Measurements from ENCODE around the gene NPTX1.
A peak's percentile ranks its signal among the peaks of the same experiment; 100 is the strongest.
"Not testable (repeated sequence)": the region's sequence is repeated elsewhere in the genome, so short reads cannot be mapped to it uniquely, and the experiment has no call there.

The NPTX1 gene, protein sequence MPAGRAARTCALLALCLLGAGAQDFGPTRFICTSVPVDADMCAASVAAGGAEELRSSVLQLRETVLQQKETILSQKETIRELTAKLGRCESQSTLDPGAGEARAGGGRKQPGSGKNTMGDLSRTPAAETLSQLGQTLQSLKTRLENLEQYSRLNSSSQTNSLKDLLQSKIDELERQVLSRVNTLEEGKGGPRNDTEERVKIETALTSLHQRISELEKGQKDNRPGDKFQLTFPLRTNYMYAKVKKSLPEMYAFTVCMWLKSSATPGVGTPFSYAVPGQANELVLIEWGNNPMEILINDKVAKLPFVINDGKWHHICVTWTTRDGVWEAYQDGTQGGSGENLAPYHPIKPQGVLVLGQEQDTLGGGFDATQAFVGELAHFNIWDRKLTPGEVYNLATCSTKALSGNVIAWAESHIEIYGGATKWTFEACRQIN

DNA sequence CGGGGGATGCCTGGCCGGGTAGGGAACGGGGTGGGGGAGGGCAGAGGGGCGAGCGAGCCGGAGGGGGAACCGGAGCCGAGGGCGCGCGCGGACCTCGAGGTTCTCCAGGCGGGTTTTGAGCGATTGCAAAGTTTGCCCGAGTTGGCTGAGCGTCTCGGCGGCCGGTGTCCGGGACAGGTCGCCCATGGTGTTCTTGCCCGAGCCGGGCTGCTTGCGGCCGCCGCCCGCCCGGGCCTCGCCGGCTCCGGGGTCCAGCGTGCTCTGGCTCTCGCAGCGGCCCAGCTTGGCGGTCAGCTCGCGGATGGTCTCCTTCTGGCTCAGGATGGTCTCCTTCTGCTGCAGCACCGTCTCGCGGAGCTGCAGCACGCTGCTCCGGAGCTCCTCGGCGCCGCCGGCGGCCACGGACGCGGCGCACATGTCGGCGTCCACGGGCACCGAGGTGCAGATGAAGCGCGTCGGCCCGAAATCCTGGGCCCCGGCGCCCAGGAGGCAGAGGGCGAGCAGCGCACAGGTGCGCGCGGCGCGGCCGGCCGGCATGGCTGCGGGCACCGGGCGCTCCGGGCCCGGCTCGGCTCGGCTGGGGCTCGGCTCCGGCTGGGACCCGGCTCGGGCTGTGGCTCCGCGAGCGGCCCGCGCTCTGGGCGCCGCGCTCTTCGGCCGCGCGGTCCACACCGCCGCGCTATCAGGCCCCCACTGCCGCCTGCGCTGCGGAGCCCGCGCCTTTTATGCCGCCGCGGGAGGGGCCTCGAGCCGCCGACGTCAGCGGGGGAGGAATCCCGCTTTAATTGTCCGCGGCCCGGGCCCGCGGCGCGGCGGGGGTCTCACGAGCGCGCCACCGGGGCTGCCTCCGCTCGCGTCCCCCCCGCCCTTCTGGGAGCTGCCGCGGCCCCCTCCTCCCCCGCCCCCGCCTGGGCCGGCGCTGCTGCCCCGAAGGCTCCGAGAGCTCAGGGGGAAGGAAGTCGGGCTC, at the start of gene NPTX1:
TSS of gene NPTX1 (minus strand) at position 698 of the 967 bp plus-strand sequence. CDS start at position 537, 161 bp downstream.
- DNase-seq (ENCODE audit: low spot score) = no peak

DNA sequence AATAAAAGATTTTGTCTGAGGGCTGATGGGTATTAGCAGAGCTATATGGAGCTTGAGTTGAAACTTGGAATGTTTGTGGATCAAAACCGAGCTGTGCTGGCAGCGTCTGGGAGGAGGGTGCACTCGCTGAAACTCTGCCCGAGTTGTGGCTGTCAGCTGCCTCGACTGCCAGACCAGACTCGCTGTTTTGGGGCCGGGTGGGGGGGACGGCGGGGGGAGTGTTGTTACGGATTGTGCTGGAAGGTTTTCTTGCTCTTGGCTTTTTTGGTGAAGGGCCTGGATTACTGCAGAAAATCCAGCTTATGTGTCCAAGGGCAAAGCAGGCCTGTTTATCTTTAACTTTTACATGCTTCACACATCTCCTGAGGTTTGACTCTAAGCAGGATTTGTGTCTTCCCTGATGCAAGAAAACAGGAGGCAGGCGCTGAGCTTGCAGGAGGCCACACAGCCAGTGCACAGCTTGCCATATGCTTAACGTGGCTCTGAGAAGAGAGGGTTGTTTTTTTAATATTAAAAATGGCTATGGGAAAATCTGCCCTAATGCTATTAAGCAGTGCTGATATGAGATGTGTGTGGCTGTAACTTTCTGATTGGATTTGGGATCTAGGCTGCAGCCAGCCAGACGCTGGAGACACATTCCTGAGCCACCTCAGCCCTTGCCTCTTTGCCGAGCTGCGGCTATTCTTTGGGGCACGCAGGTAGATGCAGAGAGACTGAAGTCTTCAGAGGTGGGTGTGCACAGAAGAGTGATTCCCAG, 47.7 kb upstream of the NPTX1 start:
- no peak for DNase-seq (ENCODE audit: low spot score)

DNA sequence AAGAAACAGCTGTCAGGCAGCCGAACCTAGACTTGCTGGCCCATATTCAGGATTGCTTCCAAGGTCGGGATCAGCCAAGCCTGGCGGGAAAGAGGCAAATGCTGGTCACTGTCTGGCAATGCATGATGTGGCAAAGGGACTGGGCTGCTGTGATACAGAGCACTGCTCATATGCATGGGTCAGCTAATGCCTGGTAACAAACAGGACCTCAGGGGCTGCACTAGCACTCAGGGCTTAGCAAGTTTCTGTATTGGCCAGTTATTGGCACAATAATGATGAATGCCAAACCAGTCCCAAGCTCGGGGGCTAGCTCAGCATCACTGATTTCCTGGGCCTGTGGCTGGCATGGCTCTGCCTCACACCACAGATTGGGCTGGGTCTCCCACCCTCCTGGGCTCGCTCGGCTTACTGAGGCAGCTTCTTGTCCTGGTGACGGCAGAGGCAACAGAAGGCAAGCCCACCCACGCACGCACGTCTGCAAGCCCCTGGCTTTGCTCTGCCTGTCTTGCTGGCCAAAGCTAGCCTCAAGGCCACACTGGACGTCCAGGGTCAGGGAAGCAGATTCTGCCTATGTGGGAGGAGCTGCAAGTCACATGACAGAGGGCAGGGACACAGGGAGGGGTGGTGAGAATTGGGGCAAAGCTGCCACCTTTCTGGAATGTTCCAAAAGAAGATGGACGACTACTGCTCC, 46.8 kb upstream of the NPTX1 start:
- DNase-seq (ENCODE audit: low spot score) = no peak

DNA sequence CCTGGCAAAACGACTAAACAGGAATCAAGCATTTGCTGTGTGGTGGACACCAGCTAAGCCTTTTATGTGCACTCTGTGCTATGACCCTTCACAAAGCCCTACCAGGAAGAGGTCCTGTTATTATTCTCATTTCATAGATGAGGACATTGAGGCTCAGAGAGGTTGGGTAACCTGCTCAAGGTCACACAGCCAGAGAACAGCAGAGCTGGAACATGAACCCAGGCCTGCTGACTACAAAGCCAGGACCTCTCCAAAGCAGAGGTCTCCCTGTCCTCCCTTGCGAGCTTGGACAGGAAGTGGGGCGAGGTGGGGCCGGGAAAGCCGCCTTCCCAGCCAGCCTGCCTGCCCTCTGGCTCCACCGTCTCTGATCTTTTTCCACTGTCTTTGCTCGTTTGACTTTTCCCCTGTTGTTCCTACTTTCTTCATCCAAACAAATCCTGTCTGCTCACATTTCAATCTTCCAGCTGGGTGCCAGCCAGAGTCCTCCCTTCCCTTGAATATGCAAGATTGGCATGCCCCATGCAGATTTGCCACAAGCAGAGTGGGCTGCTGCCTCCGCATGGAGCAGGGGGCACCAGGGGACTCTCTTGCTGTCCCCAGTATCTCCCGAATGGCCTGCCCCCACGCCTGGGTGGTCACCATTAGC, 44.5 kb upstream of the NPTX1 start:
- DNase-seq (ENCODE audit: low spot score) = no peak

DNA sequence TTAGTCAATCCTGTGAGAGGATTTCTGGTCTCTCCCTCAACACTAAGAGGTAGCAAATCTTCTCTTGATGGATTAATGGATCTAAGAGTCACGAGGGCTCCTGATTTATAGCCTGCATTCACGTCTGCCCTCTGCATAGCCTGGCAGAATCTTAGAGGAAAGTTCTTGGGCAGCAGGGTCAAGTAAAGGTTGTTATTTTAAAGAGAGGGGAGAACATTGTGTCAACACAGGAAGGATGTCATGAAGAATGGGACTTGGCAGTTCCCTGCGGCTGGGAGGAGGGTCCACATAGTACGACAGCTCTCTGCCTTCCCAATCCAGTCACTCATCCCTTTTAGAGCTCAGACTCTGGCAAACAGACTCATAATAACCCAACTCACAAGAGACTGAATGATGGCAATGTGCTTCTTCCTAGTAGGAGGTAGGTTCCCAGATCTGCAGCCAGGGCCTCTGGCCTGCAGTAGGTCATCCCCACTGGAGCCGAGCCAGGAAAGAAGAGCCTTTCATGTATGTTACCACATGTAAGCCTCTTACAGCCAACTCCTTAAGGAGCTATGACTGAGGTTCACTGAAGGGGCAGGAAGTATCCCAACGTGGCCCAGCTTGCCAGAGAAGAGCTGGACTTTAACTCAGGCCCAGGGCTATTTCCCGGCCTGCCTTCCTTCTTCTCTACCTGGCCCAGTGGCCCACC, 42.8 kb upstream of the NPTX1 start:
- DNase-seq (ENCODE audit: low spot score) = no peak

DNA sequence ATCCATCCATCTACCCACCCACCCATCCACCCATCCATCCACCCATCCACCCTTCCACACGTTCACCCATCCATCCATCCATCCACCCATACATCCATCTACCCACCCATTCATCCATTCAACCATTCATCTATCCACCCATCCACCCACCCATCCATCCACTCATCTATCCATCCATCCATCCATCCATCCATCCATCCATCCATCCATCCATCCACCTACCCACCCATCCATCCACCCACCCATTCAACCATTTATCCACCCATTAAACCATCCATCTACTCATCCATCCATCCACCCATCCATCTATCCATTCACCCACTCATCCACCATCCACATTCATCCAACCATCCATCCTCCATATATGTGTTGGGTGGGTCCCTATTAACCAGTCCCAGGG, 42.0 kb upstream of the NPTX1 start:
- DNase-seq (ENCODE audit: low spot score) = no peak

DNA sequence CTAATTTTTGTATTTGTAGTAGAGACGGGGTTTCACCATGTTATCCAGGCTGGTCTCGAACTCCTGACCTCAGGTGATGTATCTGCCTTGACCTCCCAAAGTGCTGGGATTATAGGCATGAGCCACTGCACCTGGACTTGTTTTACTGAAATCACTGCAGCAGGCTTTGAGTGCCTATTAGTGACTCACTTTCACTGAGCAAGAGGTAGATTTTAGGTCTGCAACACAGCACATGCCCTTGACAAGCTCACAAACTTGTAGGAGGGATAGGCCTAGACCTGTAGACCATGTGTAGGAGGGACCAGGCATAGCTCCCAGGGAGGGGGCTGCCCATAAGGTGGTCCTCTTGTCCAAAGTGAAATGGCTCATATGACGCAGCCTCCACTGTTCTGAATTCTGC, 41.2 kb upstream of the NPTX1 start:
- DNase-seq (ENCODE audit: low spot score) = no peak

DNA sequence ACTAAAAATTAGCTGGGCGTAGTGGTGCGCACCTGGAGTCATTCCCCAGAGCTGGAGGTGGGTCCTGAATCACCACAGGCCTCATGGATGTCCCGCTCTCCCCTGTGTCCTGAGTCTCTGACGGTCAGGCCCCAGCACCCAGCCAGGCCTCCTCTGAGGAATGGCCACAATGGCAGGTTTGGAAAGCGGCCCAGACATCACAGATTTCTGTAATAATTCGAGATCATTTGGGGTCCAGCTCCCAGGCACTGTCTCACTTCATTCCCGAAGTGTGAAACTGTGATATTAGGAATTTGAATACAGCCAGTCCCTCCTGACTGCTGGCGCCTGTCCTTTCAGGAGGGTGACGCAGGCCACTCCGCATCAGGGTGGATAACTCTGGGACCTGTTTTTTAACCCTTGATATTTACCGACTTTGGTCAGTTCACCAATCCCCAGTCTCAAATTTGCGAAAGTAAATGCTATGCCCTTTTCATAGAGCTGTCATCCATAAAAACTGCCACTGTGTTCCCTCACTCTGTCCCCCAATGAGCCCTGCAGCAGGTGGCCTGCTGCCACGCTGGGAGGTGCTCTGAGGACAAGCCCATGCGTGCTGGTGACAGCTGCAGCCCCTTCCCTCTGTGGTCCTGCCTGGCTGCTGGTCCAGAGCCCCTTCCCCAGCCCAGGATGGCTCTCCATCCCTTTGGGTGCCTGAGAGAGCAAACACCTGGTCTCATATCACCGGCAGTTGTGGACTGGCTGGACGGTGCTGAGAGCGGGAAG, 39.9 kb upstream of the NPTX1 start:
- no peak for DNase-seq (ENCODE audit: low spot score)

DNA sequence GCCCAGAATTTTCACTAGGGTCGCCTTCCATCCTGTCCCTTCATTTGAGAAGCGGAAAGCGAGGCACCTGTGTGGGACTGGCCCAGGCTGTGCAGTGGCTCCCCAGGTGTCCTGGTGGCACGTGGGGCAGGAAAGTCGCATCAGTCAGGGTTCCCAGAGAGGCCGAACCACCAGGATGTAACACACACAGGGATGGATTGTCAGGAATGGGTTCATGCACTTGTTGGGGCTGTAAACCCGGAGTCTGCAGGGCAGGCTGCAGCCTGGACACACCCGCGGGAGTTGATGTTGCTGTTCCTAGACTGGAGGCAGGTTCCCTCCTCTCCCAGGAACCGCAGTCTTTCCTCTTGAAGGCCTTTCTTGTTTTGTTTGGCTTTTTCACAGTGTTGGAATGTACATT, 37.5 kb upstream of the NPTX1 start:
- no peak for DNase-seq (ENCODE audit: low spot score)

DNA sequence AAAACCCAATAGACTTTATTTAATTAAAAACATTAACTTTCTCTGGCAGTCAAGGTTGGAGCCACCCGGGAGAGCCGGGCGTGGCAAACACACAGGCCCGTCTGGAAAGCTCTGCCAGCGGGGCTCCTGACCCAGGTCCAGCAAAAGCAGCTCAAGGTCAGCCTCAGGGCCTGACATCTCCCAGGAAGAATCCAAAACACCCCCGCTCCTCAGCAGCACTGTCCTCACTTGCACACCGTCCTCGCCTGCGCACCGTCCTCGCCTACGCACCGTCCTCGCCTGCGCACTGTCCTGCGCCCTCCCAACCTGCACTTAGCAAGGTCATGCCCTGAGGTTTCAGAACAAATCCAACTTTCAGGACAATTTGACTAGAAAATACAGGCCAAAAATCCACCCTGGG, 36.8 kb upstream of the NPTX1 start:
- DNase-seq (ENCODE audit: low spot score) = no peak

DNA sequence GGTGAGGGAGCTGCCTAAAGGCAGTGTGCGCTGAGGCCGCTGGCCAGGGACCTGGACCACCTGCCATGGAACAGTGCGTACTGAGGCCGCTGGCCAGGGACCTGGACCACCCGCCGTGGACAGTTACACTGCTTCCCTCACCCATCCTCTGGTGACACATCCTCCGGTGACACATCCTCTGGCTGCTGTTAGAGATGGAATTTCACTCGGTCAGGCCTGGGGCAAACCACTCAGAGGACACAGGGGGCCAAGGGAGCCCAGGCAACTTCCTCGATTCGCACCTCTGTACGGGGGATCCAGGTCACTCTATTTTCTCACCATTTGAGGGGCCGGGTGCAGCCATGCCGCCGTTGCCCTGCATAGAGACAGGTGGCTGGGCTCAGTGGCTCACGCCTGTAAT, 35.8 kb upstream of the NPTX1 start:
- DNase-seq (ENCODE audit: low spot score) = no peak

DNA sequence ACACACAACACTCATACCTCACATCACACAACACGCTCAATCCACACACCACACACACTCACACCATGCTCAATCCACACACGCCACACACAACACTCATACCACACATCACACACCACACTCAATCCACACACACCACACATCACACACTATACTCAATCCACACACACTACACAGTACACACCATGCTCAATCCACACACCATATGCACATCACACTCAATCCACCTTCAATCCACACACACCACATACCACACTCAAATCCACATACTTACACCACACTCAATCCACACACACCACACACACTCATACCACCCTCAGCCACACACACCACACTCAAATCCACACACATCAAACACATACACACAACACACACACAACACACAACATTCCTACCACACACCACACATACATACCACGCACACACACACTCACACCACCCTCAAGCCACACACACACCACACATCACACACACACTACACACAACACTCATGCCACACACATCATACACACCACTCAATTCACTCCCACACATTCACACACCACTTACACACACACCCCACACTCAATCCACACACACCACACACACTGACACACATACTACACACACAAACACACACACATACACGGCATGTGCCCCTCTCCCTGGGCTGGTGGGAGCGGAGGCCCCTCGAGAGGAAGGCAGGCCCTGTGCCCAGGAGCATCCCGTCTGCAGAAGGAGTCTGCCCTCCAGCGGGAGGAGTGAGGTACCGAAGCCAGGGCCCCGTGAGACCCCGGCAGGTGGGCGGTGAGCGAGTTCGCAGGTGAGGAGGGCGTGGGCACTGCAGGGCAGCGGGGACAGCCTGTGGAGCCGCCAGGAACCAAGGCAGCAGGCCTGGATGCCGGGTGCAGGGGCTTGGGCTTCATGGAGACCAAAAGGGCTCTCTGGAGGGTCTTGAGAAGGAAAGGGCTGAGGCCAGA, 35.1 kb upstream of the NPTX1 start:
- no peak for DNase-seq (ENCODE audit: low spot score)

DNA sequence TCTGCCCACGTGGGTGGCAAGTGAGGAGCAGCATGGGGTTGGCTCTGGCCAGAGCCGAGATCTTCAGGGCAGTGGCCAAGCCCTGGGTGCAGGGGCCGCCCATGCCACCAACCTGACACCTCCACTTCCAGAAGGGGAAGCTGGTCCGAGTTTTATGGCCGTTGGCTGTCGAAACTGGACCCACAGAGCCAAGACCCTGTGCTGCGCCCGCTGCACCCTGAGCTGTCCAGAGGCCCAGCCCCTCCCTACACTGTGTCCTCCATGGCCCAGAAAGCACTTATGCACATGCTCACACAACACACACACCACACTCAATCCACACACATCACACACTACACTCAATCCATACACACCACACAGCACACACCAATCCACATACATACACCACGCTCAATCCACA, 34.4 kb upstream of the NPTX1 start:
- no peak for DNase-seq (ENCODE audit: low spot score)

DNA sequence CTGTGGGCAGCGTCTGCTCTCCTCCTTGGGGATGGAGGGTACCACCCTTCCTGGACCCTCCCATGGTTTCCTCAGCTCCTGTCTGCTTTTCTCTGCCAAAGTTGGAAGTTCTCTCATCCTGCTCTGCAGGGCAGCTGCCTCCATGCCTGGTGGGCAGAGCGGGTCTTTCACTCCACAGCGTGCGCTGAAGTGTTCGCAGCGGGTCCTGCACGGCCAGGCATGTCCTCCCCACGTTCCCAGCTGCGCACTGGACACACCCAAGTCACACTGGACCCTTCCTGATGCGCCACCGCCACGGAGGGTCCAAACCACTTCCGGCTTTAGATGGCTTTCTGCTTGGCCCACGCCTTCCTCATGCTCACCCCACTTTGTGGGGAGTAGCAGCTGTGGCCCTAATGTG, 33.7 kb upstream of the NPTX1 start:
- no peak for DNase-seq (ENCODE audit: low spot score)

DNA sequence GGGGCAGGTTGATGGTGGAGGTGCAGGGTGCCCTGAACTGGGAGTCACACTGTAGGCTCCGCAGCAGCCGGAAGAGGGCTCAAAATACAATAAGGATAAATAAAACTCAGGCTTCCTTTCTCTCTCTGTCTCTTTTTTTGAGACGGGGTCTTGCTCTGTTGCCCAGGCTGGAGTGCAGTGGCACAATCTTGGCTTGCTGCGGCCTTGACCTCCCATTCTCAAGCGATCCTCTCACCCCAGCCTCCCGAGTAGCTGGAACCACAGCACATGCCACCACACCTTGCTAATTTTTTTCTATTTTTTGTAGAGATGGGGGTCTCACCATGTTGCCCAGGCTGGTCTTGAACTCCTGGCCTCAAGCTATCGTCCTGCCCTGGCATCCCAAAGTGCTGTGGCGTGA, 32.9 kb upstream of the NPTX1 start:
- DNase-seq (ENCODE audit: low spot score) = no peak

DNA sequence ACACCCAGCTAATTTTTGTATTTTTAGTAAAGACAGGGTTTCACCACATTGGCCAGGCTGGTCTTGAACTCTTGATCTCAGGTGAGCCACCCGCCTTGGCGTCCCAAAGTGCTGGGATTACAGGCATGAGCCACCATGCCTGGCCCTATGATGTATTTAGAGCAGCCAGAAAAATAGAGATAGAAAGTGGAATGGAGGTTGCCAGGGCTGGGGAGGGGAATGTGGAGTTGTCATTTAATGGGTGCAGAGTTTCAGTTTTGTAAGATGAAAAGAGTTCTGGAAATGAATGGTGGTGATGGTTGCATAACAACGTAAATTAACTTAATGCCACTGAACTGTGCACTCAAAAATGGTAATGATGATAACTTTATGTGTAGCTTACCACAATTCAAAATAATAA, 31.6 kb upstream of the NPTX1 start:
- DNase-seq (ENCODE audit: low spot score) = peak; percentile 19

DNA sequence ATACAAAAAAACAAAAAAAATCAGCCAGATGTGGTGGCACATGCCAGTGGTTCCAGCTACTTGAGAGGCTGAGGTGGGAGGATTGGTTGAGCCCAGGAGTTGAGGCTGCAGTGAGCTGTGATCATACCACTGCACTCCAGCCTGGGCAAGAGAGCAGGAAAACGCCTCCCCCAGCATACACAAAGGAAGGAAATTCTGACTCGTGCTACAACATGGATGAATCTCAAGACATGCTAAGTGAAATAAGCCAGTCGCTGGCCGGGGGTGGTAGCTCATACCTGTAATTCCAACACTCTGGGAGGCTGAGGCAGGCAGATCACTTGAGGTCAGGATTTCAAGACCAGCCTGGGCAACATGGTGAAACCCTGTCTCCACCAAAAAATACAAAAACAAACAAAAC, 30.8 kb upstream of the NPTX1 start:
- DNase-seq (ENCODE audit: low spot score) = not testable (repeated sequence)

DNA sequence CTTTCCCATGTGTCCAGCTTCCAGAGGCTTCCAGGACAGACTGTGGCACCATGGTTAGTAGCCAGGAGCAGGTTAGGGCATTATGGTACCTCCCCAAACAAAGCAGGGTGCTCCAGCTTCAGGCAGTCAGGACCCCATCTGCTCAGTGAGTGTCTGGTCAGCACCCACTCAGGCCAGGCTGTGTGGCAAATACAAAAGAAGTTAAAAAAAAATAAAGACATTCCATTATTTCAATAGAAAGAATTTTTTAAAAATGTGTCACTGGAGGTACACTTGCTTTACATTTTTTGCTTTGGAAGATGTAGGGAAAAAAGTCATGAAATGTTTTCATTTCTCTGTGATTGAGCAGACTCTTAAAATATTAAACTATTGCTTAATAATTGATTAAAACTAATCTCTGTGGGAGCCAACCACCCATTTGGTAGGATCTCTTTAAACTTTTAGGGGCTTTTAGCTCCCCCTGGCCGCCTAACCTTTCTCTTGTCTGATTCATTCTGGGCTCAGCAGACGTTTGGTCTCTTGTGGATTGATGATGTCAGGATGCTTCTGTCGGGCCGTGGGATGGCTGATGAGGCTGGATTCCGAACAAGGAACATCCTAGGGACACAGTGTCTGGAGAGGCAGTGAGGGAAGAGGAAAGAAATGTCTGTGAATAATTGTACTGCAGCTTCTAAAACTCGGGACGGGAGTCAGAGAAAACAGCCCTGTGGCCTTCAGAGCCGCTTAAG, 28.4 kb upstream of the NPTX1 start:
- DNase-seq (ENCODE audit: low spot score) = no peak

Measured in activated CD4-positive, alpha-beta T cell treated with anti-CD3 and anti-CD28 coated beads, Interleukin-2, Interleukin-4, amounts not matched to agents 100 ng/mL and 50 ng/mL, durations not matched to agents 16 hours and 8 hours (primary cell).